Neural crest cell (in vitro differentiated cells): Measurements from ENCODE around the gene FNDC3B. TPM values are rescaled to one million over a fixed set of nuclear protein-coding genes. Genes with fewer than 3 reads are reported as not detected.

ENCODE experiments used
- DNase-seq: peaks from one replicate; pipeline ENCODE4 v3.0.0; 2021; ENCODE audit warnings: low read depth, mixed read lengths, low spot score
- H3K27ac Mint-ChIP-seq: one replicate; pipeline ENCODE4 v1.8.0; 2021; ENCODE audit warnings: mild to moderate bottlenecking, mixed read lengths; ENCODE audit not compliant: unreplicated experiment
- H3K27me3 Mint-ChIP-seq: 2 replicates; pipeline ENCODE4 v1.8.0; 2021; ENCODE audit warnings: low read depth, mild to moderate bottlenecking, mixed read lengths
- H3K36me3 Mint-ChIP-seq: 2 replicates; pipeline ENCODE4 v1.8.0; 2021; ENCODE audit warnings: low read depth, mild to moderate bottlenecking, mixed read lengths
- H3K4me1 Mint-ChIP-seq: 2 replicates; pipeline ENCODE4 v1.8.0; 2021; ENCODE audit warnings: mixed read lengths
- H3K4me3 Mint-ChIP-seq: one replicate; pipeline ENCODE4 v1.8.0; 2021; ENCODE audit warnings: mild to moderate bottlenecking, mixed read lengths
- H3K9me3 Mint-ChIP-seq: 2 replicates; pipeline ENCODE4 v1.8.0; 2021; ENCODE audit warnings: mixed read lengths
- CTCF ChIP-seq: fragments of 200-600 bp; sonication (generic); conservative IDR thresholded peaks from 2 replicates; pipeline ENCODE4 v1.5.0; 2021; ENCODE audit warnings: antibody characterized with exemption, mild to moderate bottlenecking
- total RNA-seq: library from RNA; stranded (reverse); gene quantifications from 2 replicates; pipeline ENCODE4 v1.2.1, GENCODE V29; 2021

Gene FNDC3B
- total RNA-seq, 1 donor from 2014 or later, result 41.5 TPM

GRCh38 chr3:172080503-172080902, 41.1 kb downstream of the FNDC3B start:
- Mint-ChIP-seq H3K27ac (no peak overlapping the region), H3K36me3 (peaks cover 12% of the 10 kb centered on the region), H3K4me3 (no peak overlapping the region), H3K4me1 (peaks cover 62% of the 10 kb centered on the region), H3K9me3 (peaks cover 4% of the 10 kb centered on the region), H3K27me3 (no peaks in the 10 kb centered on the region)
- no peak for DNase-seq
- no peak for TF ChIP-seq CTCF

GRCh38 chr3:172082269-172082668, 42.9 kb downstream of the FNDC3B start:
- peaks cover 4% of the 10 kb centered on the region for H3K9me3 Mint-ChIP-seq
- H3K27me3 Mint-ChIP-seq, result no peaks in the 10 kb centered on the region
- H3K27ac Mint-ChIP-seq, result no peak overlapping the region
- peaks cover 12% of the 10 kb centered on the region for H3K36me3 Mint-ChIP-seq
- TF ChIP-seq CTCF, result no peak
- no peak for DNase-seq
- no peak overlapping the region for H3K4me3 Mint-ChIP-seq
- H3K4me1 Mint-ChIP-seq, result peaks cover 55% of the 10 kb centered on the region

GRCh38 chr3:172082820-172083513, 43.6 kb downstream of the FNDC3B start:
- no peak for TF ChIP-seq CTCF
- no peak overlapping the region for H3K4me3 Mint-ChIP-seq
- H3K9me3 Mint-ChIP-seq, result peaks cover 4% of the 10 kb centered on the region
- H3K36me3 Mint-ChIP-seq, result peaks cover 12% of the 10 kb centered on the region
- peak overlapping the region; percentile 88 for H3K27ac Mint-ChIP-seq
- H3K4me1 Mint-ChIP-seq, result peaks cover 57% of the 10 kb centered on the region
- no peaks in the 10 kb centered on the region for H3K27me3 Mint-ChIP-seq
- no peak for DNase-seq

- no peak overlapping the region for H3K4me3 Mint-ChIP-seq
- no peak for DNase-seq
- H3K27me3 Mint-ChIP-seq, result no peaks in the 10 kb centered on the region
- H3K4me1 Mint-ChIP-seq, result peaks cover 51% of the 10 kb centered on the region
- H3K36me3 Mint-ChIP-seq, result peaks cover 12% of the 10 kb centered on the region
- H3K27ac Mint-ChIP-seq, result peak overlapping the region; percentile 50
- H3K9me3 Mint-ChIP-seq, result peaks cover 4% of the 10 kb centered on the region
- no peak for TF ChIP-seq CTCF
Observed at GRCh38 chr3:172083995-172084409, 44.6 kb downstream of the FNDC3B start.

- H3K4me1 Mint-ChIP-seq, result peaks cover 47% of the 10 kb centered on the region
- H3K27me3 Mint-ChIP-seq, result no peaks in the 10 kb centered on the region
- peaks cover 4% of the 10 kb centered on the region for H3K9me3 Mint-ChIP-seq
- DNase-seq, result no peak
- no peak for TF ChIP-seq CTCF
- peaks cover 12% of the 10 kb centered on the region for H3K36me3 Mint-ChIP-seq
- H3K27ac Mint-ChIP-seq, result no peak overlapping the region
- H3K4me3 Mint-ChIP-seq, result no peak overlapping the region
Observed at GRCh38 chr3:172084871-172085556, 45.6 kb downstream of the FNDC3B start.
